OCI-LY7 (cell line): ENCODE data around the gene KDM4B.

Experiments used
- CTCF ChIP-seq: fragments of 200-600 bp; sonication (generic); conservative IDR thresholded peaks from 2 replicates; pipeline ENCODE4 v1.5.1; 2014; ENCODE audit warnings: mild to moderate bottlenecking, antibody characterized with exemption, low read length, moderate library complexity, mixed read lengths
- EZH2phosphoT487 ChIP-seq: fragments of 200-600 bp; sonication (generic); IDR thresholded peaks from 2 replicates; pipeline ENCODE4 v1.6.1; 2018; ENCODE audit warnings: low read depth, borderline replicate concordance, mild to moderate bottlenecking, mixed run types, antibody characterized with exemption, low read length, moderate library complexity, mixed read lengths

GRCh38 chr19:5108866-5109265 is 140.0 kb downstream of the KDM4B start:
- TF ChIP-seq CTCF = no peak
- TF ChIP-seq EZH2phosphoT487 = no peak
